Neural progenitor cell (in vitro differentiated cells): ENCODE data around the gene MAGI1. TPM values are rescaled to one million over a fixed set of nuclear protein-coding genes. Genes with fewer than 3 reads are reported as not detected.
A peak's percentile ranks its signal among the peaks of the same experiment; 100 is the strongest.

Source experiments
- DNase-seq: peaks from one replicate; pipeline ENCODE4 v3.0.0-alpha.2; 2016; ENCODE audit warnings: low spot score
- H2AFZ ChIP-seq: fragments of 200-600 bp; sonication (generic); replicated peaks from 2 replicates; pipeline ENCODE4 v1.6.1; 2016; ENCODE audit warnings: antibody characterized with exemption
- H3F3A ChIP-seq: fragments of 200-600 bp; sonication (generic); 2 replicates; pipeline ENCODE4 v1.6.1; 2016; ENCODE audit warnings: antibody characterized with exemption, low read depth
- H3K27ac ChIP-seq: fragments of 200-600 bp; sonication (generic); 2 replicates; pipeline ENCODE4 v1.5.1; 2016; ENCODE audit warnings: mild to moderate bottlenecking
- H3K27me3 ChIP-seq: fragments of 200-600 bp; sonication (generic); 2 replicates; pipeline ENCODE4 v1.6.1; 2016; ENCODE audit warnings: mild to moderate bottlenecking, moderate library complexity
- H3K36me3 ChIP-seq: fragments of 200-600 bp; sonication (generic); 2 replicates; pipeline ENCODE4 v1.5.1; 2016
- H3K4me1 ChIP-seq: fragments of 200-600 bp; sonication (generic); 2 replicates; pipeline ENCODE4 v1.6.1; 2016; ENCODE audit warnings: mixed run types
- H3K4me2 ChIP-seq: fragments of 200-600 bp; sonication (generic); 2 replicates; pipeline ENCODE4 v1.6.1; 2016
- H3K4me3 ChIP-seq: fragments of 200-600 bp; sonication (generic); 2 replicates; pipeline ENCODE4 v1.5.1; 2016
- H3K79me2 ChIP-seq: fragments of 200-600 bp; sonication (generic); 2 replicates; pipeline ENCODE4 v1.6.1; 2016; ENCODE audit warnings: low read depth
- H3K9ac ChIP-seq: fragments of 200-600 bp; sonication (generic); 2 replicates; pipeline ENCODE4 v1.6.1; 2016
- H3K9me3 ChIP-seq: fragments of 200-600 bp; sonication (generic); 2 replicates; pipeline ENCODE4 v1.5.1; 2016; ENCODE audit warnings: low read depth
- H4K20me1 ChIP-seq: fragments of 200-600 bp; sonication (generic); 2 replicates; pipeline ENCODE4 v1.6.1; 2016; ENCODE audit warnings: low read depth
- H3K27ac Mint-ChIP-seq: 3 replicates; pipeline ENCODE4 v1.8.0; 2021; ENCODE audit warnings: mixed read lengths
- H3K27me3 Mint-ChIP-seq: 2 replicates; pipeline ENCODE4 v1.8.0; 2022; ENCODE audit warnings: low read depth, mild to moderate bottlenecking, inconsistent platforms, moderate library complexity, mixed read lengths; ENCODE audit not compliant: insufficient read depth
- H3K36me3 Mint-ChIP-seq: 3 replicates; pipeline ENCODE4 v1.8.0; 2021; ENCODE audit warnings: mixed read lengths
- H3K4me1 Mint-ChIP-seq: 3 replicates; pipeline ENCODE4 v1.8.0; 2021; ENCODE audit warnings: mixed read lengths
- H3K4me3 Mint-ChIP-seq: 3 replicates; pipeline ENCODE4 v1.8.0; 2021; ENCODE audit warnings: mild to moderate bottlenecking, moderate library complexity, mixed read lengths
- H3K9me3 Mint-ChIP-seq: 3 replicates; pipeline ENCODE4 v1.8.0; 2020; ENCODE audit warnings: mixed read lengths
- EZH2 ChIP-seq: fragments of 200-600 bp; sonication (generic); IDR thresholded peaks from 2 replicates; pipeline ENCODE4 v1.6.1; 2017; ENCODE audit warnings: antibody characterized with exemption, mild to moderate bottlenecking, moderate library complexity
- EZH2phosphoT487 ChIP-seq: fragments of 200-600 bp; sonication (generic); IDR thresholded peaks from 2 replicates; pipeline ENCODE4 v1.6.1; 2017; ENCODE audit warnings: antibody characterized with exemption
- total RNA-seq: library from RNA; depleted of rRNA; stranded (reverse); fragments of >200 nt; gene quantifications from 2 replicates; pipeline ENCODE4 v1.2.3, GENCODE V29; 2015; ENCODE audit warnings: low replicate concordance
- TF ChIP-seq, protein P1 (sequence below): fragments of 200-600 bp; sonication (generic); IDR thresholded peaks from 2 replicates; pipeline ENCODE4 v1.5.1; 2017; ENCODE audit warnings: antibody characterized with exemption, mild to moderate bottlenecking

The MAGI1 gene
- total RNA-seq, 1 donor from 2014 or later, result 40.6 TPM

DNA sequence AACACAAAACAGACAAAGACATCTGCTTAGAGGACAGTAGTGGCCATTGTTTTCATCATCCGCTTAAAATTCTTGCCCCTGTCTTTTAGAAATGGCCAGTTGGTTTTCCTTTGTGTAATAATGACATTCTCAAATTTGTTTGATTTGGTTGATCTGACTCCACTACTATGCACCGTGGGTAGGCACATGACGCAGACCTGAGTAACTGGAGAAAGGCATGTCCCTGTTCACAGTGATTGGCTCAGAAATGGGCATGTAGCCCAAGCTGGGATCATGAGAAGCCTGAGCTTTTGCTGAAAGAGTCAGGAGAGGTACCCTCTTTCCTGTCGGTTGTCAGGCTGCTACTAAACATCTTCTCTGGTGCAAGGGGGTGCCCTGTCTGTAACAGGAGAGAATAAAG is 36.6 kb upstream of the MAGI1 start:
- TF ChIP-seq EZH2phosphoT487 (no peak), EZH2 (no peak)
- TF ChIP-seq, protein P1, sequence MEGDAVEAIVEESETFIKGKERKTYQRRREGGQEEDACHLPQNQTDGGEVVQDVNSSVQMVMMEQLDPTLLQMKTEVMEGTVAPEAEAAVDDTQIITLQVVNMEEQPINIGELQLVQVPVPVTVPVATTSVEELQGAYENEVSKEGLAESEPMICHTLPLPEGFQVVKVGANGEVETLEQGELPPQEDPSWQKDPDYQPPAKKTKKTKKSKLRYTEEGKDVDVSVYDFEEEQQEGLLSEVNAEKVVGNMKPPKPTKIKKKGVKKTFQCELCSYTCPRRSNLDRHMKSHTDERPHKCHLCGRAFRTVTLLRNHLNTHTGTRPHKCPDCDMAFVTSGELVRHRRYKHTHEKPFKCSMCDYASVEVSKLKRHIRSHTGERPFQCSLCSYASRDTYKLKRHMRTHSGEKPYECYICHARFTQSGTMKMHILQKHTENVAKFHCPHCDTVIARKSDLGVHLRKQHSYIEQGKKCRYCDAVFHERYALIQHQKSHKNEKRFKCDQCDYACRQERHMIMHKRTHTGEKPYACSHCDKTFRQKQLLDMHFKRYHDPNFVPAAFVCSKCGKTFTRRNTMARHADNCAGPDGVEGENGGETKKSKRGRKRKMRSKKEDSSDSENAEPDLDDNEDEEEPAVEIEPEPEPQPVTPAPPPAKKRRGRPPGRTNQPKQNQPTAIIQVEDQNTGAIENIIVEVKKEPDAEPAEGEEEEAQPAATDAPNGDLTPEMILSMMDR, result no peak
- Histone ChIP-seq H3K79me2 (no peaks in the 10 kb centered on the region), H3K36me3 (no peaks in the 10 kb centered on the region), H3K4me2 (no peak overlapping the region), H3K4me1 (no peaks in the 10 kb centered on the region), H3K9me3 (no peaks in the 10 kb centered on the region), H3F3A (no peaks in the 10 kb centered on the region), H3K27me3 (no peaks in the 10 kb centered on the region), H2AFZ (no peak overlapping the region), H3K9ac (no peak overlapping the region), H3K27ac (no peak overlapping the region), H3K4me3 (no peak overlapping the region), H4K20me1 (no peaks in the 10 kb centered on the region)
- no peak for DNase-seq
- H3K27ac Mint-ChIP-seq, result no peak overlapping the region
- H3K36me3 Mint-ChIP-seq, result no peaks in the 10 kb centered on the region
- no peak overlapping the region for H3K4me3 Mint-ChIP-seq
- H3K27me3 Mint-ChIP-seq, result peaks cover 9% of the 10 kb centered on the region
- no peaks in the 10 kb centered on the region for H3K9me3 Mint-ChIP-seq
- H3K4me1 Mint-ChIP-seq, result peaks cover 9% of the 10 kb centered on the region

DNA sequence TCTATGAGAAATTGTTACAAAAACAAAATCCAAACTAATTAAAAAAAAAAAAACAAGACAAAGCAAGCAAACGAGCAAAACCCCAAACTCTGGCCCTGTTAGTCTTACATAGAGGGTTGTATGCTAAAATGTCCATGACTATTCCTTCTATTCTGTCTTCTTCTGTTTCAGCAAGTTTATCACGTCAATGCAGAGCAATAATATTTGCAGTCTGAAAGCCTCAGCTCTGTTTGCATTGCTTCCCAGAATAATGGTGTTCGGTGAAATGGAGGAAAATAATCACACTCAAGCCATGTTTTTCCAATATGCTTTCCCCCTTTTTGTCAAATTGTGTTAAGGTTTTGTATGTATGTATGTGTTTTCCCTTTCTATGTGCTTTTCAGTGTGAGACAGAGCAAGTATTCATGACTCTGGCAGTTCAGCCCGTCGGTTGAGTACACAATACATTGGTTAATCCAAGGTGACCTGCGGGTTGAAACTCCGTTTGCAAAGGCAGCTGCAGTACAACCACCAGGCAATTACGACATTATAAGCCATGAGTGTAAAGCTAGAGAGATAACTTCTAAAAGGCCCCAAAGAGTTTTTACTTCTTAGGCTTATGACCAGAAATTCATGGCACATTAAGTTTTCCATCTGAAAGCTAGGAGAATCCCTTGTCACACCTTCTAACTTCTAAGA is 34.9 kb upstream of the MAGI1 start:
- DNase-seq, result peak; percentile 17
- H3K9ac ChIP-seq, result no peak overlapping the region
- Mint-ChIP-seq H3K36me3 (no peaks in the 10 kb centered on the region), H3K27ac (no peak overlapping the region), H3K27me3 (peaks cover 9% of the 10 kb centered on the region), H3K4me3 (no peak overlapping the region), H3K9me3 (peaks cover 3% of the 10 kb centered on the region), H3K4me1 (peaks cover 9% of the 10 kb centered on the region)
- H3K36me3 ChIP-seq, result no peaks in the 10 kb centered on the region
- no peak overlapping the region for H3K4me3 ChIP-seq
- no peak overlapping the region for H2AFZ ChIP-seq
- no peak overlapping the region for H3K27ac ChIP-seq
- H3F3A ChIP-seq, result peaks cover under 1% of the 10 kb centered on the region
- no peaks in the 10 kb centered on the region for H3K9me3 ChIP-seq
- no peaks in the 10 kb centered on the region for H3K4me1 ChIP-seq
- no peaks in the 10 kb centered on the region for H3K79me2 ChIP-seq
- no peaks in the 10 kb centered on the region for H4K20me1 ChIP-seq
- no peak overlapping the region for H3K4me2 ChIP-seq
- no peaks in the 10 kb centered on the region for H3K27me3 ChIP-seq
- TF ChIP-seq EZH2phosphoT487 (no peak), EZH2 (no peak)
- TF ChIP-seq, protein P1, result no peak

GRCh38 chr3:66068255-66068654 is 29.5 kb upstream of the MAGI1 start:
- no peak overlapping the region for H3K27ac Mint-ChIP-seq
- DNase-seq, result no peak

More at GRCh38 chr3:66068255-66068654, 29.5 kb upstream of the MAGI1 start:
- H3K36me3 ChIP-seq, result no peaks in the 10 kb centered on the region
- H3K79me2 ChIP-seq, result no peaks in the 10 kb centered on the region
- H3K27ac ChIP-seq, result no peak overlapping the region
- no peaks in the 10 kb centered on the region for H4K20me1 ChIP-seq
- no peak overlapping the region for H3K9ac ChIP-seq
- H3K36me3 Mint-ChIP-seq, result no peaks in the 10 kb centered on the region
- H3K4me2 ChIP-seq, result no peak overlapping the region
- no peak overlapping the region for H3K4me3 ChIP-seq
- peaks cover 28% of the 10 kb centered on the region for H3F3A ChIP-seq
- no peaks in the 10 kb centered on the region for H3K4me1 Mint-ChIP-seq
- H3K27me3 ChIP-seq, result no peaks in the 10 kb centered on the region
- no peaks in the 10 kb centered on the region for H3K9me3 ChIP-seq
- H3K27me3 Mint-ChIP-seq, result peaks cover 3% of the 10 kb centered on the region
- peaks cover 6% of the 10 kb centered on the region for H3K9me3 Mint-ChIP-seq
- TF ChIP-seq EZH2, result no peak
- TF ChIP-seq EZH2phosphoT487, result no peak
- TF ChIP-seq, protein P1, result no peak
- H3K4me3 Mint-ChIP-seq, result no peak overlapping the region
- H3K4me1 ChIP-seq, result peaks cover 23% of the 10 kb centered on the region
- H2AFZ ChIP-seq, result no peak overlapping the region
